Motor neuron (in vitro differentiated cells): Measurements from ENCODE around the gene ADAMTSL5. TPM values are rescaled to one million over a fixed set of nuclear protein-coding genes. Genes with fewer than 3 reads are reported as not detected.
"Not testable (repeated sequence)": the region's sequence is repeated elsewhere in the genome, so short reads cannot be mapped to it uniquely, and the experiment has no call there.

Source experiments
- ATAC-seq, 8 experiments: fragments of 200-7000 bp; cut with Tn5 transposase; replicated peaks in 6 of 8; 2 replicates each; pipeline ENCODE4 v1.8.0; 2021; ENCODE audit warnings: mild to moderate bottlenecking in 8 of 8, moderate library complexity in 8 of 8
- H3K27ac ChIP-seq, 2 donors: fragments of 250-450 bp; sonication (Bioruptor Pico); 2 replicates each; pipeline ENCODE4 v1.9.0; 2021; ENCODE audit warnings: antibody characterized with exemption in 2 of 2, mild to moderate bottlenecking in 2 of 2, moderate library complexity in 1 of 2
- H3K4me1 ChIP-seq, 2 donors: fragments of 250-450 bp; sonication (Bioruptor Pico); replicated peaks in 1 of 2; 2 replicates each; pipeline ENCODE4 v1.6.1; 2021; ENCODE audit warnings: antibody characterized with exemption in 2 of 2, mild to moderate bottlenecking in 2 of 2, moderate library complexity in 1 of 2
- H3K4me3 ChIP-seq, 5 donors: fragments of 250-450 bp; sonication (Bioruptor Pico); 2 replicates each; pipeline ENCODE4 v1.9.0; 2021; ENCODE audit warnings: antibody characterized with exemption in 5 of 5, mild to moderate bottlenecking in 5 of 5, moderate library complexity in 4 of 5
- WGBS, 10 experiments: fragments of 450-650 bp; shearing (Covaris generic); methylation state at CpG; one replicate each; pipeline ENCODE4 v1.0.0; 2022; 5-methylcytosine and 5-hydroxymethylcytosine counted together
- in situ Hi-C, 9 experiments: fragments of 400-800 bp; cut with MboI; loops; one replicate each; pipeline ENCODE4 v1.15.0; 2021; ENCODE audit warnings: low sequenced_read_pairs in 9 of 9, low pct_unique_long_range_greater_than_20kb in 2 of 9; ENCODE audit not compliant: unreplicated experiment in 9 of 9
- total RNA-seq, 8 experiments: library from RNA; unstranded; fragments of 300-600 nt; gene quantifications; 2 replicates each; pipeline versions ENCODE4 v1.2.3 to v1.2.4, GENCODE V29; 2022

The ADAMTSL5 gene
- total RNA-seq, 8 experiments from 2014 or later: 0.09 to 8.2 (median 1.5) TPM; not detected in 1

DNA sequence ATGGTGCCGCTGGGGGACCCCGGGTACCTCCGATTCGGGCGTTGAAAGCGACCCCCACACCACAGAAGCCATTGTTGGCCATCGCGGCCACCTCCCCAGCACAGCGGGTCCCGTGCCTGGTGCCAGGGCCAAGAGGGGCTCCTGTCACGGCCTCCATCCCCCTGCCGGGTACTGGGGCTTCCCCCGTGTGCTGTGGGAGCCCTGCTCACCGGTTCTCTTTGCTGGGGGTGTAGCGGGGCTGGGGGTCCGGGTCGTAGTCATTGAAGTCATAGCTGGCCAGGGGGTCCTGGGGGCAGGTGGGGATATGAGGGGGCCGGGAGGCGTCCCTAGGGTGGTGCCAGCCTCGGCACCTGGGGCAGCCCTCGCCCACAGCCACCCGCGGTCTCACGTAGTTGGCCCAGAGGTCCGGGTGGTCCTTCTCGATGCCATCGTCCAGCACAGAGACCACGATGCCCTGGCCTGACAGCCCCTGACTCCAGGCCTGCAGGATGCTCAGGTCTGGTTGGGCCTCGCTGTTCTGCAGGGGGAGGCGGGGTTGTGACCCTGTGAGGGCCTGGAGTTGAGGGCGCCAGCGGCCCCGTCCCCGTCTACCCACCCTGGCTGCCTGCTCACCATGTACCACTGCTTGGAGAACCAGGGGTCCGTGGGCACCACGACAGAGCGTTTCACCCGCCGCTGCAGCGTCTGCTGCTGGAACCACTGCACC is 25.1 kb downstream of the ADAMTSL5 start:
- H3K4me3 ChIP-seq: no peak overlapping the region
- in situ Hi-C loops: no loop called here
- H3K4me1 ChIP-seq: peaks cover 8% of the 10 kb centered on the region in 2 donors
- WGBS, 10 experiments: no CpG with 5 or more reads among the region's 40 CpGs
- no peak for ATAC-seq
- H3K27ac ChIP-seq: no peak overlapping the region

DNA sequence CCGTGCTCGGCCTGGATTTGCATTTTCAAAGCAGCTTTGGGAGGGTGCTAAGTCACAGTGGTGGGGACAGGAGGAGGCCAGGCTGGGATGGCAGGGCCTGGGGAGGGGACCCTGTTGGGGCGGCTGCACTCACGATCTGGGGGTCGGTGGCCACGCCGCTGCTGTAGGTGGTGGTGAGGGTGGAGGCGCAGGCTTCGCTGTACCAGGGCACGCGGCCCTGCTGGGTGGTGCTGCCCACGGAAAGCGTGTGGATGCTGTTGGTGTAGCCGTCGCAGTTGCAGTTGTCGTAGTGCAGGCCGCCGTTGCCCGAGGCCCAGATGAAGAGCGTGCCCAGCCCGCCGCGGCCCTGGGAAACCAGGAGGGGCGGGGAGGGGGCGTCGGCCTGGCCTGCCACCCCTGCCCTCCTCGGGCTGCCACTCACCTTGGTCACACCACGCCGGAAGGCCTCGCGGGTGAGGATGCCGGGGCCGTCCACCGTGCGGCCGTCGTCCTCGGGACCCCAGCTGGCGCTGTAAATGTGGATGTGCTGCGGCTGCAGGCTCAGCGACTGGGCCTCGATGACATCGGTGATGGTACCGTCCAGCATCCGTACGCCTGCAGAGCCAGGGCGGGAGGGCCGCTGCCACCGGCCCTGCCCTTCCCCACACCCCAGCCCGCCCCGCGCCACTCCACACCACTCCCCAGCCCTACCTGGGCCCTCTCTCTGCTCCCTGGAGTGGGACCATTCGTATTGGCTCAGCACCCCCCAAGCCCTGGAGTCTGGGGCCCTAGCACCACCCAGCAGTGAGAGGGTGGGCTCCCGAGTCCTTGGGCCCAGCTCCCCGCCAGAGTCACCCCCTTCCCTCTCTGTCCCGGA is 25.9 kb downstream of the ADAMTSL5 start:
- in situ Hi-C loops: no loop called here
- ATAC-seq: no peak
- WGBS, 10 experiments: no CpG with 5 or more reads among the region's 56 CpGs
- H3K4me3 ChIP-seq: no peak overlapping the region
- peaks cover 7% of the 10 kb centered on the region in 2 donors for H3K4me1 ChIP-seq
- no peak overlapping the region for H3K27ac ChIP-seq

DNA sequence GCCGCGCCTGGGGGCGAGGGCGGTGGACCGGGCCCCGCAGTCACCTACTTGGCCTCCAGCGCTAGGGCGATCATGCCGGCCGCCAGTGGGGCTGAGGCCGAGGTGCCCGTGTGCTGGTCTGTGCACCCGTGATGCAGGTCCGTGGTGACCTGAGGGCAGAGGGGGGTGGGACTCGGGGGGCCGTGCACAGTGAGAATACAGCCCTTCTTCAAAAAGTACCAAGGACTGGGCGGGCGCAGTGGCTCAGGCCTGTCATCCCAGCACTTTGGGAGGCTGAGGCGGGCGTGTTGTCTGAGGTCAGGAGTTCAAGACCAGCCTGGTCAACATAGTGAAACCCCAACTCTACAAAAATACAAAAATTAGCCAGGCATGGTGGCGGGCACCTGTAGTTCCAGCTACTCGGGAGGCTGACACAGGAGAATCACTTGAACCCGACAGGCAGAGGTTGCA is 28.8 kb downstream of the ADAMTSL5 start:
- no peak for ATAC-seq
- 60 to 96% (median 88%) methylated on average over 1 to 5 of the region's 23 CpGs; no CpG with 5 or more reads in 7 of the 10 experiments for WGBS, 10 experiments
- in situ Hi-C loops: no loop called here

DNA sequence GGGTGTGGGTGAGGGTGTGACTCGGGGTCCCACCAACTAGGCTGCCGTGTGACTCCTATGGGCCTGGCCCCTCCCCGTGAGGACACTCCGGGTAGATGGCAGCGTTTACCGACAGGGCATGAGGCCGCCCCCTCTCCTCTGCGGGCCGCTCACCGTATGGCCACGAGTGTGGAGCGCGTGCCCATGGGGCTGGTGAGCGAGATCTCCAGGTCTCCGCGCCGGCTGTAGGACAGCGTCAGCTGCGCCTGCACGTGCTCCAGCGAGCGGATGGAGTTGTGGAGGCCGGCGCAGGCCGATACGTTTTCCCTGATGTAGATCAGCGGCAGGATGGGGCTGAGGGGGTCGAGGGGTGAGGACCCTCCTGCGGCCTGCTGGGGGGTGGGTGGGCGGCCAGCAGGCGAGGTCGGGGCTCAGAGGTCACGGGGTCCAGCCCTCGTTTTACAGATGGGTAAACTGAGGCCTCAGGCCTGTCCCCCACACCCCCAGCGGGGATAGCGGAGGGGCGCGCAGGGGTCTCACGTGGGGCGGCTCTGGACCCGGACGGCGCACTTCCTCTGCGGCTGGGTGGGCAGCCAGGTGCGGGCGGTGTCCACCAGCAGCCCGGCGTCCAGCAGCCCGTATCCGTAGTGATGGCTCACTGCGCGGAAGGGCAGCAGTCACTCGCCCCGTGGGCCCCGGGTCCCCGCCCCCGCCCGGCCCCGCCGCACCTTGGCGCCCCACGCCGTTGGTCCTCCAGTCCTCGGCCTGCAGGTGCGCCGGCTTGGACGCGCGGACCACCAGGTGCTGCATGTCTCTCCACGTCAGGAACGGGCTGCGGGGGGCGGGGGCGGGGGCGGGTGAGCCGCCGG is 29.5 kb downstream of the ADAMTSL5 start:
- no CpG with 5 or more reads among the region's 77 CpGs for WGBS, 10 experiments
- Histone ChIP-seq H3K27ac (no peak overlapping the region), H3K4me1 (peaks cover 2 to 4% of the 10 kb centered on the region in 2 donors), H3K4me3 (no peak overlapping the region)
- in situ Hi-C loops: no loop called here
- no peak for ATAC-seq

More for the DNA sequence above, 28.8 kb downstream of the ADAMTSL5 start:
- Histone ChIP-seq H3K4me3 (no peak overlapping the region), H3K27ac (no peak overlapping the region), H3K4me1 (peaks cover 2 to 4% of the 10 kb centered on the region in 2 donors)

DNA sequence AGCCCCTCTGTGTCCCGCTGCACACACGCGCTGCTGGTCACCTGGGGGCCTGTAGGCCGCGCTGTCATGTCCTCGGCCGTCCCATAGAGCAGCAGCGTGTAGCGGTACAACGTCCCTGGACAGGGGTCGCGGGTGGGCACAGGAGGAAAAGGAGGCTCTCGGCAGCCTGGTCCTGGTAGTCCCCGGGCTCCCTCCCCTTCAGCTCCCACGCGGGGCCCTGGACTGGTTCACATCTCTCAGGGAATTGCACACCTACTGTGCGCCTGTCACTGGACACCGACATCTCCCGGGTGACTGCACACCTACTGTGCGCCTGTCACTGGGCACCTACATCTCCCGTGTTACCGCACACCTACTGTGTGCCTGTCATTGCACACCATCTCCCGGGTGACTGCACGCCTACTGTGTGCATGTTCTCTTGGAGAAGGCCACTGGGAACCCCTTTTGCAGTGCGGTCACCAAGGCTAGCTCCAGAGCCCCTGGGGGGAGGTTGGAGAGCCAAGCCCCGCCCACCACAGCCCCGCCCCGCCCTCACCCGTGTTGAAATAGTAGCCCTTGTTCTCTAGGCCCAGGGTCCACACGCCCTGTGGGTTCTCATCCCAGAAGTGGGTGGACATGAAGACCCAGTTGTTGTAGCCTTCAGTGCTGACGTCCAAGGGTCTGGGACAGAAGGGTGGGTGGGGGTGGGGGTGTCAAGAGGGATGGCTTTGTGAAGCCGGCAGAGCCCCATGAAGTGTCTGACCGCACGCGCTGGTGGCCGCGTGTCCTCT is 30.3 kb downstream of the ADAMTSL5 start:
- WGBS, 10 experiments: 50 to 87% (median 85%) methylated on average over 2 to 11 of the region's 37 CpGs; no CpG with 5 or more reads in 6 of the 10 experiments
- in situ Hi-C loops: no loop called here
- ATAC-seq: no peak
- peaks cover 5 to 10% of the 10 kb centered on the region in 2 donors for H3K4me1 ChIP-seq
- no peak overlapping the region for H3K27ac ChIP-seq
- no peak overlapping the region for H3K4me3 ChIP-seq

DNA sequence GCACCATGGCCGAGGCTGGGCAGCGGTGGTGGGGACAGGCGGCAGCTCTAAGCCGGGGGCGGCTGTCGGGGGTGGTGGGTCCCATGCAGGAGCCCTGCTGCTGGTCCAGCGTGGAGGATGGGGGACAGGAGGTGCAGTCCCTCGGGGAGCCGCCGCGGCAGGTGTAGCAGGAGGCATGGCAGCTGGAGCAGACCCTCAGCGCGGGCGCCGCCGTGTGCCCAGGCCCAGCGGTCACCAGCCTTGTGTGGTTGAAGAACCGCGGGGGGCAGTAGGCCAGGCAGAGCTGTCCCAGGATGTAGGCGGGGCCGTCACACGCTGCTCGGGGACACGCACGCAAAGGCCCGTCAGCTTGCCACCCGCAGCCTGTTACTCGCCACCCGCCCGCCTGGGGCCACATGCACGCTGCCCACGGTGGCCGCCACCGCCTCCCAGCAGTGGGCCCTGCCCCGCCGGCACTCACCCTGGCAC is 30.9 kb downstream of the ADAMTSL5 start:
- Histone ChIP-seq H3K4me3 (no peak overlapping the region), H3K4me1 (peaks cover 5 to 10% of the 10 kb centered on the region in 2 donors), H3K27ac (no peak overlapping the region)
- no peak for ATAC-seq
- in situ Hi-C loops: no loop called here
- 68% methylated on average over 5 of the region's 36 CpGs; no CpG with 5 or more reads in 9 of the 10 experiments for WGBS, 10 experiments

DNA sequence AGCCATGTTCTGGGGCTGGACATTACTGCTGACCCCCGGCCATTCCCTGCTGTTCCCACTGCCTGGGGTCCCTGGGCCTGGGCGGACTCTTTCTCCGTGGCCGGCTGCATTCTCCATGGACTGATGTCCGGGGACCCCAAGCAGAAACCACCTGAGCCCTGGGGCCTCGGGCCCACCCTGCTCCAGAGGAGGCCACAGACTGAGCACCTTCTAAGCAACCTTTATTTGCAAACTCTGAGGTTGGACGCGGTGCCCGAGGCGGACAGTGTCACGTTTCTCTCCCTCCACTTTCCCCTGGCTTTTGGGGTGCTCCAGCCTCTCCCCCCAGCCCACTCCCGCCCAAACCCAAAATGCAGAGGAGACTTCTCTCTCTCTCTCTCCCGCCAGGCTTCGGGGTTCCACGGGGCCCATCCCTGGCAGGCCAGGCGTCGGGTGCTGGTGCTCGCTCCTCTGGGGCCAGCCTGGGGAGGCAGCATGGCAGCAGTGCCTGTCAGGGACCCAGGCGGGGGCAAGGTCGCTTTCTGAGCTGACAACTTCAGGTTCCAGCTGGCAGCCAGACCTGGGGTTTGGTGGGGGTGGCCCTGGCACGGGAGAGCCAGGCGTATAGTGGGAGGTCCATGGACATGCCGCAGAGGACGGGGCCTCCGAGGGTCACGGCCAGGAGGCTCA is 31.5 kb downstream of the ADAMTSL5 start:
- in situ Hi-C loops: no loop called here
- Histone ChIP-seq H3K27ac (no peak overlapping the region), H3K4me3 (no peak overlapping the region), H3K4me1 (peaks cover 5 to 10% of the 10 kb centered on the region in 2 donors)
- WGBS, 10 experiments: 60 to 100% (median 79%) methylated on average over 1 to 10 of the region's 26 CpGs; no CpG with 5 or more reads in 4 of the 10 experiments
- no peak for ATAC-seq

DNA sequence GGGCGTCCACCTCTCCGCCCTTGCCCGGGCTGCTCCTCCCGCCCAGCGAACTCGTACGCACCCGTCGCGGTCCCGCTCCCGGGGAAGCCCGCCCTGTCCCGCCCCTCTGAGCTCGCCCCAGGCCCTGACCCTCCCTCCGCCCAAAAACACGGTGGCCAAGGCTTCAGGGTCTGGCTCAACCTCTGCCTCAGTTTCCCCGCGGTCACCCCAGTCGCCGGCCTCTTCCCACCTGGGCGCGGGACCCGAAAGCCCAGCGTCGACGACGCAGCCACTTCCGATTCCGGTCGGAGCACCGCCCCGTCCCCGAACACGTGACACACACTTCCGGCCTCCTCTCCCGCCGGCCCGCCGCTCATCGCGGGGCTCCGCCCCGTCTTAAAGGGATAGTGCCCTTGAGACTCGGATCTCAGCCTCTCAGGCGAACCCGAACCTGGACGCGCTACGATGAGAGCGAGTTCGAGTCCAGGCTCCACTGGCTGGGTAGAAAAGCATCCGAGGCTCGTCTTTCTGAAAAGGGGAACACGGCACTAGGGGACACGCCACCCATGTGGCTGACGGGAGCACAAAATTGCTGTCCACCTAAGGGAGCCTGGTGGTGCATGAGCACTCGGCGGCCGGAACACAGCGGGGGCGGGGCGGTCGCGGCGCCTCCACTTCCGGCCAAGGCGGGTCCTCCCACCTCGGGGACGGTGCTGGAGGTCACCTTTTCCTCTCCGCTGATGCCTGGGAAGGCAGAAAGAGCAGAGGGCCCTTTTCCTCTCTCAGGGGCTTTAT is 33.7 kb downstream of the ADAMTSL5 start, which contains the start of gene C19orf25:
Gene C19orf25 (minus strand): TSS at position 282 of the 774 bp plus-strand sequence. CDS start 312 bp downstream, outside the sequence.
- in situ Hi-C loops: no loop called here
- ATAC-seq: peak; percentile 88 to 98 (median 91)
- 0 to 11% (median 3%) methylated on average over 4 to 9 of the region's 71 CpGs; no CpG with 5 or more reads in 6 of the 10 experiments for WGBS, 10 experiments
- H3K27ac ChIP-seq: peak within 1 kb of the TSS; percentile 82 to 93
- peak within 1 kb of the TSS; percentile 43 to 77 (median 63) for H3K4me3 ChIP-seq
- H3K4me1 ChIP-seq: peaks cover 5 to 10% of the 10 kb centered on the region in 2 donors

DNA sequence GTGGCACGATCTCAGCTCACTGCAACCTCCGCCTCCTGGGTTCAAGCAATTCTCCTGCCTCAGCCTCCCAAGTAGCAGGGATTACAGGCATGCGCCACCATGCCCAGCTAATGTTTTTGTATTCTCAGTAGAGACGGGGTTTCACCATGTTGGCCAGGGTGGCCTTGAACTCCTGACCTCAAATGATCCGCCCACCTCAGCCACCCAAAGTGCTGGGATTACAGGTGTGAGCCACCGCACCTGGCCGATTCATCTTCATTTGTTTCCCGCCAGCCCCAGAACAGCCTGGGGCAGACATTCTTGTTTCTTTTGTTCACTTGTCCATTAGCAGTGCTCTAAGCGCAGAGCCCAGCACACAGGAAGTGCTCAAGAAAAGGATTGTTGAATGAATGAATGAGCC is 35.8 kb downstream of the ADAMTSL5 start:
- peaks cover 18 to 21% of the 10 kb centered on the region in 2 donors for H3K4me1 ChIP-seq
- in situ Hi-C loops, ATAC-seq, H3K27ac ChIP-seq, H3K4me3 ChIP-seq: not testable (repeated sequence)
- WGBS, 10 experiments: 70 to 100% (median 91%) methylated on average over 1 to 4 of the region's 9 CpGs; no CpG with 5 or more reads in 3 of the 10 experiments

DNA sequence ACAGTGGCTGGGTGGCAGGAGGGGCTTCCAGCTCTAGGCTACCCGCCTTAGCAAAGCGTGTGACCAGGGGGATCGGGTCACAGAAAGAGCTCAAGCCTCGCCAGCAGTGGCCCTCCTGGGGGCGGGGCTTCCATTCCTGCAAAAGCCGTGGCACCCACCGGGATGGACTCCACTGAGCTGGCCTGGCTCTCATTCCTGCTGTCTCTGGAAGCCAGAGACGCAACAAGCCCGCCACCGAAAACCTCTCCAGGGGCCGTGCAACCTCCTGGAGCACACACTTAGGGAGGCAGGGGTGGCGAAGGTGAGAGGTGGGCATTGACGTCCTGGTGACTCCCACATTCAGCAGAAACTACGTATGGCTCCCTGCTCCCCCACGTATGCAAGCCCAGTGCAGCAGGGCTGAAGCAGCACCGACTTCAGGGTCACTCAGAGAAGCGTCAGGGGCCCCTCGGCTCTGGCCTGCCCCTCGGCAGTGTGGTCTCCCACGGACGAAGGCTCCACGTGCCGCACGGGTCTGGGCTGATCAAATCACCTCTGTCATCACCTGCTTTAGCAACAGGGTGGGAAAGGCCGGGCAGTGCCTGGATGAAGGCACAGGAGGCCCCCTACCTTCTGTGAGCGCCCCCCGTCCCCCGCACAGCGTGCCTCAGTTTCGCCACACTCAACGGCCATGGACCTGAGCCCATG is 36.9 kb downstream of the ADAMTSL5 start:
- in situ Hi-C loops: no loop called here
- Histone ChIP-seq H3K27ac (no peak overlapping the region), H3K4me1 (peaks cover 30 to 33% of the 10 kb centered on the region in 2 donors), H3K4me3 (no peak overlapping the region)
- 82 to 100% (median 96%) methylated on average over 1 to 17 of the region's 31 CpGs; no CpG with 5 or more reads in 2 of the 10 experiments for WGBS, 10 experiments
- no peak for ATAC-seq
